Measurements from ENCODE around the gene PPP1R9A. TPM values are rescaled to one million over a fixed set of nuclear protein-coding genes. Genes with fewer than 3 reads are reported as not detected.

PPP1R9A gene
- total and polyA plus RNA-seq, 10 of the 15 experiments (the other 5 are each of a cell fraction or from before 2014, with no cell fraction given) = 0.04 to 0.12 TPM; not detected in 8

DNA sequence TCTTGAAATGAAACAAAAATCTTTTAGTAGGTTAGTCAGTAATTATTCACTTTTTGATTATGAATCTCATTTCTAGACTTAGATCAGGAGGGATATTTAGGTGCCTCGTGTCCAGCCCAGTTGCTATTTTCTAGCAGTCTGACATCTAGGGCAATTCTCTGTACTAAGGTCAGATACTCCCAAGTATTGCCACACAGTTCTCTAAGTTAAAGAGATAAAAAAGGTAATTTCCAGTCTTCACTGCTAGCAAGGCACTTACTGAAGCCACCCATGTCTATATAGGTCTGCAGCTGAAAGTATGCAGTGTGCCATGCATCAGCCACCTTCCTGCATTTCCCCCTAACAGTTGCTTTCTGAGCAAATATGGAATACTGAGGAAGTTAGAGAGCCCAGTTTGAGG, 333.5 kb downstream of the PPP1R9A start (continued):
- TF ChIP-seq MXI1 (IDR thresholded peaks at IDR 0.05; ENCODE audit: low read depth, low read length) (no peak), YBX1 (IDR thresholded peaks at IDR 0.05) (no peak), BRCA1 (IDR thresholded peaks at IDR 0.05; ENCODE audit: low read depth, low read length) (no peak), TCF12 (IDR thresholded peaks at IDR 0.05; ENCODE audit: low read depth, low read length) (no peak)
- TF ChIP-seq, protein P1, sequence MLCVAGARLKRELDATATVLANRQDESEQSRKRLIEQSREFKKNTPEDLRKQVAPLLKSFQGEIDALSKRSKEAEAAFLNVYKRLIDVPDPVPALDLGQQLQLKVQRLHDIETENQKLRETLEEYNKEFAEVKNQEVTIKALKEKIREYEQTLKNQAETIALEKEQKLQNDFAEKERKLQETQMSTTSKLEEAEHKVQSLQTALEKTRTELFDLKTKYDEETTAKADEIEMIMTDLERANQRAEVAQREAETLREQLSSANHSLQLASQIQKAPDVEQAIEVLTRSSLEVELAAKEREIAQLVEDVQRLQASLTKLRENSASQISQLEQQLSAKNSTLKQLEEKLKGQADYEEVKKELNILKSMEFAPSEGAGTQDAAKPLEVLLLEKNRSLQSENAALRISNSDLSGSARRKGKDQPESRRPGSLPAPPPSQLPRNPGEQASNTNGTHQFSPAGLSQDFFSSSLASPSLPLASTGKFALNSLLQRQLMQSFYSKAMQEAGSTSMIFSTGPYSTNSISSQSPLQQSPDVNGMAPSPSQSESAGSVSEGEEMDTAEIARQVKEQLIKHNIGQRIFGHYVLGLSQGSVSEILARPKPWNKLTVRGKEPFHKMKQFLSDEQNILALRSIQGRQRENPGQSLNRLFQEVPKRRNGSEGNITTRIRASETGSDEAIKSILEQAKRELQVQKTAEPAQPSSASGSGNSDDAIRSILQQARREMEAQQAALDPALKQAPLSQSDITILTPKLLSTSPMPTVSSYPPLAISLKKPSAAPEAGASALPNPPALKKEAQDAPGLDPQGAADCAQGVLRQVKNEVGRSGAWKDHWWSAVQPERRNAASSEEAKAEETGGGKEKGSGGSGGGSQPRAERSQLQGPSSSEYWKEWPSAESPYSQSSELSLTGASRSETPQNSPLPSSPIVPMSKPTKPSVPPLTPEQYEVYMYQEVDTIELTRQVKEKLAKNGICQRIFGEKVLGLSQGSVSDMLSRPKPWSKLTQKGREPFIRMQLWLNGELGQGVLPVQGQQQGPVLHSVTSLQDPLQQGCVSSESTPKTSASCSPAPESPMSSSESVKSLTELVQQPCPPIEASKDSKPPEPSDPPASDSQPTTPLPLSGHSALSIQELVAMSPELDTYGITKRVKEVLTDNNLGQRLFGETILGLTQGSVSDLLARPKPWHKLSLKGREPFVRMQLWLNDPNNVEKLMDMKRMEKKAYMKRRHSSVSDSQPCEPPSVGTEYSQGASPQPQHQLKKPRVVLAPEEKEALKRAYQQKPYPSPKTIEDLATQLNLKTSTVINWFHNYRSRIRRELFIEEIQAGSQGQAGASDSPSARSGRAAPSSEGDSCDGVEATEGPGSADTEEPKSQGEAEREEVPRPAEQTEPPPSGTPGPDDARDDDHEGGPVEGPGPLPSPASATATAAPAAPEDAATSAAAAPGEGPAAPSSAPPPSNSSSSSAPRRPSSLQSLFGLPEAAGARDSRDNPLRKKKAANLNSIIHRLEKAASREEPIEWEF (IDR thresholded peaks at IDR 0.05; ENCODE audit: insufficient replicate concordance, low read depth, low read length) = no peak
- TF ChIP-seq, protein P2, sequence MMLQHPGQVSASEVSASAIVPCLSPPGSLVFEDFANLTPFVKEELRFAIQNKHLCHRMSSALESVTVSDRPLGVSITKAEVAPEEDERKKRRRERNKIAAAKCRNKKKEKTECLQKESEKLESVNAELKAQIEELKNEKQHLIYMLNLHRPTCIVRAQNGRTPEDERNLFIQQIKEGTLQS (IDR thresholded peaks at IDR 0.05; ENCODE audit: borderline replicate concordance, extremely low read depth, low read depth, low read length) = no peak

DNA sequence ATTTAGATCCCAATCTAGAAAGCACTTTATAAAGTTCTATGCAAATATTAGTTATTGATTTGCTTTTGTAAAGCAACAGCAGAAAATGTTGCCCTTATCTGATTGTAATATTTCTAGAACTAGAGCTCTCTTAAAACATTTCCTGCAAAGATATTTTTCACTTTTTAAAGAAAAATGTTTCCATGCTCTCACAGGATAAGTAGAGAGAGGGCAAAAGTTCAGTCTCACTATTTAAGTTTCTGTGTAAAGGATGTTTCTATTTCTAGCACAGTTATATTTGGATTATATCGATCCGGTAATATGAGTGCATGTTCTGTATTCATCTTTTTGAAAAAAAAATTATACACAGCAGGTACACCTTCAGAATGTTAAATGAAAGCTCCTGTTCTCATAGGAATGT, 334.9 kb downstream of the PPP1R9A start:
- FAIRE-seq = no peak
- in situ Hi-C loops (cut with MboI) (no loop called here), intact Hi-C loops (cut with micrococcal nuclease; ENCODE audit: unreplicated experiment) (no loop called here)
- ChIA-PET SMC1A (ENCODE audit: uncharacterized antibody, unreplicated experiment) (interaction anchor here (0.9 to 1.5 kb wide), 2 partner anchors 11 to 20 kb away, joined by 3 read pairs; no protein-coding TSS in a partner anchor), RAD21 (ENCODE audit: unreplicated experiment) (interaction anchor here (0.8 kb wide), 1 partner anchor 16 kb away, joined by 3 read pairs; no protein-coding TSS in a partner anchor), POLR2A (interaction anchor here (0.6 kb wide), 1 partner anchor 257 kb away, joined by 5 read pairs; no protein-coding TSS in a partner anchor), CTCF (interaction anchor here (1.1 to 1.8 kb wide), 4 partner anchors 24 to 448 kb away, joined by 3 to 4 read pairs (median 3); no protein-coding TSS in a partner anchor)
- Histone ChIP-seq H3K9me3 (replicated peaks; ENCODE audit: control insufficient read depth, insufficient read depth, low read length) (no peaks in the 10 kb centered on the region), H2AFZ (ENCODE audit: control insufficient read depth, low read depth, low read length) (no peak overlapping the region), H3K4me1 (ENCODE audit: control insufficient read depth, insufficient read depth, low read length) (no peaks in the 10 kb centered on the region), H3K27ac (ENCODE audit: control insufficient read depth, insufficient read depth) (no peak overlapping the region), H3K36me3 (ENCODE audit: control insufficient read depth in 2 of 2, insufficient read depth in 2 of 2, low read length in 1 of 2) (no peaks in the 10 kb centered on the region), H3K4me2 (ENCODE audit: control insufficient read depth, insufficient read depth) (no peak overlapping the region), H3K9ac (ENCODE audit: control insufficient read depth, insufficient read depth, low read length) (no peak overlapping the region), H3K27me3 (replicated peaks in 1 of 2; ENCODE audit: control insufficient read depth in 2 of 2, insufficient read depth in 2 of 2, low read length in 1 of 2) (no peaks in the 10 kb centered on the region), H3K79me2 (ENCODE audit: control insufficient read depth, insufficient read depth, low read length) (no peaks in the 10 kb centered on the region), H4K20me1 (ENCODE audit: control insufficient read depth, insufficient read depth) (no peaks in the 10 kb centered on the region), H3K4me3 (no peak overlapping the region)
- no peak for DNase-seq (ENCODE audit: low read depth, low spot score)
- BruUV-seq (replicated peaks) = no TSS peak
- WGBS (ENCODE audit: insufficient coverage, insufficient replicate concordance, low lambda C conversion rate, missing lambda C conversion rate) = 45% methylated on average over 2 of the region's 2 CpGs
- no peak for ATAC-seq
- TF ChIP-seq, protein P3, sequence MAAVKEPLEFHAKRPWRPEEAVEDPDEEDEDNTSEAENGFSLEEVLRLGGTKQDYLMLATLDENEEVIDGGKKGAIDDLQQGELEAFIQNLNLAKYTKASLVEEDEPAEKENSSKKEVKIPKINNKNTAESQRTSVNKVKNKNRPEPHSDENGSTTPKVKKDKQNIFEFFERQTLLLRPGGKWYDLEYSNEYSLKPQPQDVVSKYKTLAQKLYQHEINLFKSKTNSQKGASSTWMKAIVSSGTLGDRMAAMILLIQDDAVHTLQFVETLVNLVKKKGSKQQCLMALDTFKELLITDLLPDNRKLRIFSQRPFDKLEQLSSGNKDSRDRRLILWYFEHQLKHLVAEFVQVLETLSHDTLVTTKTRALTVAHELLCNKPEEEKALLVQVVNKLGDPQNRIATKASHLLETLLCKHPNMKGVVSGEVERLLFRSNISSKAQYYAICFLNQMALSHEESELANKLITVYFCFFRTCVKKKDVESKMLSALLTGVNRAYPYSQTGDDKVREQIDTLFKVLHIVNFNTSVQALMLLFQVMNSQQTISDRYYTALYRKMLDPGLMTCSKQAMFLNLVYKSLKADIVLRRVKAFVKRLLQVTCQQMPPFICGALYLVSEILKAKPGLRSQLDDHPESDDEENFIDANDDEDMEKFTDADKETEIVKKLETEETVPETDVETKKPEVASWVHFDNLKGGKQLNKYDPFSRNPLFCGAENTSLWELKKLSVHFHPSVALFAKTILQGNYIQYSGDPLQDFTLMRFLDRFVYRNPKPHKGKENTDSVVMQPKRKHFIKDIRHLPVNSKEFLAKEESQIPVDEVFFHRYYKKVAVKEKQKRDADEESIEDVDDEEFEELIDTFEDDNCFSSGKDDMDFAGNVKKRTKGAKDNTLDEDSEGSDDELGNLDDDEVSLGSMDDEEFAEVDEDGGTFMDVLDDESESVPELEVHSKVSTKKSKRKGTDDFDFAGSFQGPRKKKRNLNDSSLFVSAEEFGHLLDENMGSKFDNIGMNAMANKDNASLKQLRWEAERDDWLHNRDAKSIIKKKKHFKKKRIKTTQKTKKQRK (IDR thresholded peaks at IDR 0.05; ENCODE audit: low read depth, low read length) = no peak
- TF ChIP-seq HDGF (IDR thresholded peaks at IDR 0.05) (no peak), NFYA (IDR thresholded peaks at IDR 0.05; ENCODE audit: borderline replicate concordance, low read depth, low read length) (no peak), MEF2B (IDR thresholded peaks at IDR 0.05; ENCODE audit: partially characterized antibody, poor library complexity, severe bottlenecking) (no peak)

Data from GM12878 (cell line).